Measurements from ENCODE around the gene FRMD4B.

- TF ChIP-seq CTCF (IDR thresholded peaks at IDR 0.05) (no peak), EP300 (IDR thresholded peaks at IDR 0.05; ENCODE audit: low read depth) (no peak), POLR2A (IDR thresholded peaks at IDR 0.05) (no peak), POLR2AphosphoS5 (IDR thresholded peaks at IDR 0.05) (no peak)
Measured at GRCh38 chr3:69162308-69162980, 223.4 kb downstream of the FRMD4B start.

All from transverse colon (tissue), 4 donors.